Fibroblast of peridontal ligament (primary cell): ENCODE data around the gene TRAPPC2.

Source experiments
- DNase-seq: peaks from one replicate; pipeline ENCODE4 v3.0.0-alpha.2; 2010; ENCODE audit errors: extremely low read depth

TRAPPC2 gene

GRCh38 chrX:13734278-13735172 is at the start of gene TRAPPC2, which contains the start of gene OFD1:
TRAPPC2 (minus strand) TSS chrX:13734620; CDS start chrX:13719963, 14,657 bp downstream.
OFD1 (plus strand) TSS chrX:13734748; CDS start chrX:13735072, 324 bp downstream.
- DNase-seq = peak; percentile 93

GRCh38 chrX:13780868-13781427 is 46.5 kb upstream of the TRAPPC2 start:
- no peak for DNase-seq

GRCh38 chrX:13778916-13779315 is 44.5 kb upstream of the TRAPPC2 start:
- DNase-seq = peak; percentile 38

GRCh38 chrX:13776387-13776786 is 42.0 kb upstream of the TRAPPC2 start:
- no peak for DNase-seq

- DNase-seq = no peak
Observed at GRCh38 chrX:13775837-13776236, 41.4 kb upstream of the TRAPPC2 start.

- DNase-seq = no peak
Observed at GRCh38 chrX:13774696-13775095, 40.3 kb upstream of the TRAPPC2 start.

GRCh38 chrX:13770013-13770535 is 35.7 kb upstream of the TRAPPC2 start:
- no peak for DNase-seq

- no peak for DNase-seq
Observed at GRCh38 chrX:13768939-13769338, 34.5 kb upstream of the TRAPPC2 start.

GRCh38 chrX:13764765-13765164 is 30.3 kb upstream of the TRAPPC2 start:
- no peak for DNase-seq

- no peak for DNase-seq
Observed at GRCh38 chrX:13764281-13764680, 29.9 kb upstream of the TRAPPC2 start.

GRCh38 chrX:13763489-13763888 is 29.1 kb upstream of the TRAPPC2 start:
- peak; percentile 7 for DNase-seq

GRCh38 chrX:13761606-13762414 is 27.4 kb upstream of the TRAPPC2 start:
- no peak for DNase-seq

GRCh38 chrX:13760426-13760825 is 26.0 kb upstream of the TRAPPC2 start:
- DNase-seq = no peak

GRCh38 chrX:13759152-13759718 is 24.8 kb upstream of the TRAPPC2 start:
- no peak for DNase-seq

GRCh38 chrX:13756381-13756780 is 22.0 kb upstream of the TRAPPC2 start:
- no peak for DNase-seq

- no peak for DNase-seq
Observed at GRCh38 chrX:13755254-13755653, 20.8 kb upstream of the TRAPPC2 start.

- no peak for DNase-seq
Observed at GRCh38 chrX:13754765-13755164, 20.3 kb upstream of the TRAPPC2 start.

GRCh38 chrX:13752646-13753045 is 18.2 kb upstream of the TRAPPC2 start:
- DNase-seq = no peak

GRCh38 chrX:13752141-13752540 is 17.7 kb upstream of the TRAPPC2 start:
- DNase-seq = no peak

GRCh38 chrX:13750812-13751211 is 16.4 kb upstream of the TRAPPC2 start:
- no peak for DNase-seq

GRCh38 chrX:13750204-13750603 is 15.8 kb upstream of the TRAPPC2 start:
- DNase-seq = peak; percentile 38

- no peak for DNase-seq
Observed at GRCh38 chrX:13748486-13748885, 14.1 kb upstream of the TRAPPC2 start.
